SKM-1 treated with dmso at 0.1 percent for 144 hours (cell line): ENCODE measurements around the gene FOLH1.
"Not testable (repeated sequence)": the region's sequence is repeated elsewhere in the genome, so short reads cannot be mapped to it uniquely, and the experiment has no call there.

Experiments
- DNase-seq: peaks from one replicate; lab custom pipeline; 2025; ENCODE audit not compliant: unreplicated experiment; lab: John Stamatoyannopoulos, UW

The FOLH1 gene

DNA sequence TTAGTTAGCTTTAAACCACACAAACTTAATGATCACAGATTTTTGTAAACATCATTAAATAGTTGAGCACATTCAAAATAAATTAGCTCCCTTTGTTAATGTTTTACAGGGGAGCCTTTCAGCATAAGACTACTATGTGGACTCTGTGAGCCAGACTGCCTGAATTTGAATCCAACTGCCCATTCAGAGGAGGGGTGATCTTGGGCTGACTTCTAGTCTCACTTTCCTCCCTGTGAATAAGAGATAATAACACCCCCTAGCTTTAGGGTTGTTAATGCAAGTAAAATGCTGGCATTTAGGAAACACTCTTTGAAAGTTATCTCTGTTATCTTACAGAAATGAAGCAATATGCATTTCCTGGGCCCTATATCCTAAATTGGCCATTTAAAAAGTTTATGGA lies 23.6 kb downstream of the FOLH1 start:
- DNase-seq, result not testable (repeated sequence)

- not testable (repeated sequence) for DNase-seq
Observed at GRCh38 chr11:49177936-49178335, 30.5 kb downstream of the FOLH1 start.

- not testable (repeated sequence) for DNase-seq
Observed at GRCh38 chr11:49175378-49175777, 33.0 kb downstream of the FOLH1 start.

GRCh38 chr11:49174691-49175366 lies 33.6 kb downstream of the FOLH1 start:
- not testable (repeated sequence) for DNase-seq

DNA sequence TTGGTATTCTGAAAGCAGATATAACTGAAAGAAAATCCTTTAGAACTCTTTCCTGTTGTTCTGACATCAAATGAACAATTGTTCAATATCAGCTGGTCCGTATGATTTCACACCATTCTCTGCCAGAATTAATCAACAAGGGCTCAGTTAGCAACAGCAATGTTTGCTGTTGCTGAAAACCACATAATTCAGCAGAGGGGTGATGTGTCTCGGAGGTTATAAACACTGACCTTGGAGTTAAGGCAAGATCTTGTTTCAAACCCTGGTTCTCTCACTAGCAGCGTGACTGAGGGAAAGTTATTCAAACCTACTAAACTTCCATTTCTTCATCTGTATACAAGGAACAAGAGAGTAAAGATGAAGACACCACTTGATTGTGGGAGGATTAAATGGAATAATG lies 36.8 kb downstream of the FOLH1 start:
- not testable (repeated sequence) for DNase-seq

- DNase-seq, result not testable (repeated sequence)
Observed at GRCh38 chr11:49169579-49169978, 38.8 kb downstream of the FOLH1 start.

- not testable (repeated sequence) for DNase-seq
Observed at GRCh38 chr11:49168992-49169391, 39.4 kb downstream of the FOLH1 start.

- DNase-seq, result no peak
Observed at GRCh38 chr11:49151211-49151610, 57.2 kb downstream of the FOLH1 start.

DNA sequence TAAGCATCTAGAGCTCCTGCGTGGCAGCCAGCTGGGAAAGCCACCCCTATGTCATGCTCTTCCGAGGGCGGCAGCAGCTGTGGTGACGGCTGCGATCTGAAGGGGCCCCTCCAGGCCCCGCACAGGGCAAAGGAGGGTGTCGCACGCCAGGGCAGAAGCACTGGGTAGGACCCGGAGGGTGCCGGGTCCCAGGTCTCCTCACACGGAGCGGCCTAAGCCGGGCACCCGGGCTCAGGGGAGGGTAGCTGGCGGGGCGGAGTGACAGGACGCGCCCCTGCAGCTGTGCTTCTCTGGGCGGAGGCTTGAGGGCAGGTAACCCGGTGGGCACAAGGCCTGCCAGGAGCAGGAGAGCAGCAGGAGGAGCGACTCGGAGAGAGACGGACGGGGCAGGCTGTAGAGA lies 106.0 kb downstream of the FOLH1 start:
- DNase-seq, result not testable (repeated sequence)
